Inferior parietal cortex (tissue), 1 donor: ENCODE results near the gene SOX30.
"Not testable (repeated sequence)": the region's sequence is repeated elsewhere in the genome, so short reads cannot be mapped to it uniquely, and the experiment has no call there.

Experiments
- DNase-seq: peaks from one replicate; pipeline ENCODE4 v3.0.0-alpha.2; 2016; ENCODE audit errors: extremely low spot score

The SOX30 gene

DNA sequence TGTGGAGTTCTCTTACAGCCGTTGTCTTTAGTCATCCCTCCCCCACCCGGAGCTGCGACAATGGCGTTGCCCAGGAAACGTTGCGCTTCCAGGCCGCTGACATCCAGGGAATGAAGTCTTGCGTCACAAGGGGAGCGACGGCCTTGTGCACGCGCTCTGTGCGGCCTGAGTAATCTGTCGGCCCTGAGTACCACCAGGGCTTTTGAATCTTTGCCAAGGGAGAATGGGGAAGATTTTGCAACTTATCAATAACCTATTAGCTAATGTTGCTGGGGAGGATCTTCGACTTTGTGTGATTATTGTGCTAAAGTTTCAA, at the start of gene SOX30:
TSS of gene SOX30 (minus strand) at position 62 of the 316 bp plus-strand sequence. CDS start 360 bp downstream, outside the sequence.
- no peak for DNase-seq

GRCh38 chr5:157698674-157699073, 46.4 kb upstream of the SOX30 start:
- not testable (repeated sequence) for DNase-seq

- DNase-seq: not testable (repeated sequence)
Measured at GRCh38 chr5:157696154-157696553, 43.9 kb upstream of the SOX30 start.

GRCh38 chr5:157693816-157694215, 41.6 kb upstream of the SOX30 start:
- not testable (repeated sequence) for DNase-seq

- DNase-seq: no peak
Measured at GRCh38 chr5:157690690-157691433, 38.6 kb upstream of the SOX30 start.

DNA sequence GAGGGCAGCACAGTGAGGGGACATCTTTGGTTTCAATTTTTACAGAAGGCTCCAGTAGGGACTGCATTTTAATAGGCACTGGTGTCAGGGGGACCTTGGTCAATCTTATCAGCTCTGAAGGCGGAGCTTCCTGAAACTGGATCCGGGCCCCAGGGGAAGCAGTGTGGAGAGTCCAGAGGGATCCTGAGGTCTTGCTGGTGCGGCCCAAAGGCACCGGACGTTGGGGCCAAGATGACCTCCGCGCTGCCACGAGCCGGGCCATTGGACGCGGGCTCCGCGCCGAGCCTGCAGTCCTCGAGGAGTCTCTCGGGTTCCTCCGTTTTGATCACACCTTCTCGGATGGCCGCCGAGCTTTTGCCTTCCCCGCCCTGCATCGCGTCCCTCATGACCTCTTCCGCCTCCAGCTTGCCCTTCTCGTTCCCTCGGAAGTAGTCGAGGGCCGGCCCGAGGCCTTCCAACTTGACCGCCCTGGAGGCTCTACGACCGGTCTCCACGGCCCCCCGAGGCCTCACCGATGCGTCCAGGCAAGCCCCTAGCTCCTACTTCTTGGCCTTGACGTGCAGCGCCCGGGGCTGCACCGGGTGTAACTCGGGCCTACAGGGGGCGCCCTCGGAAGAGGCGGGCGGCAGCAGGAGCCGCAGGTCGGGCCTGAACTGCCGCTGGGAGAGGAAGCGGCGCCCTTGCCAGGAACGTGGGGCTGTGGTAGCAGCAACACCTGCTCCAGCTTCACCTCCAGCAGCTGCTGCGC, 37.9 kb upstream of the SOX30 start:
- no peak for DNase-seq

DNA sequence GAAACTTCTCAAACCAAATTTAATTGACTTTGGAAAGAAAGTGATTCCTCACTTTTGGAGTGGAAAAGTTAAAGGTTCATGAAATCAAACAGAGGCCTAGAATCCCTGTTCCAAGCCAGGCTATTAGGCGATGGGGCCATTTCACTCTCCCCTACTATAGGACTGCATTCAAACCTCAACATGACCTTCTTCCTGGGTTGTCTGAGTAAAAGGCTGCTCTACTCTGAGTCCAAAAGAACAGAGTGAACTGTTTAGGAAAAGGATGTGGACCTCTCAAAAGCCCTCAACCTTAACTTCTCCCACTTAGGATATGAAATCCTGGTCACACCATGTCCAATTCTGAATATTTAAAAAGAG, 34.9 kb upstream of the SOX30 start:
- no peak for DNase-seq

DNA sequence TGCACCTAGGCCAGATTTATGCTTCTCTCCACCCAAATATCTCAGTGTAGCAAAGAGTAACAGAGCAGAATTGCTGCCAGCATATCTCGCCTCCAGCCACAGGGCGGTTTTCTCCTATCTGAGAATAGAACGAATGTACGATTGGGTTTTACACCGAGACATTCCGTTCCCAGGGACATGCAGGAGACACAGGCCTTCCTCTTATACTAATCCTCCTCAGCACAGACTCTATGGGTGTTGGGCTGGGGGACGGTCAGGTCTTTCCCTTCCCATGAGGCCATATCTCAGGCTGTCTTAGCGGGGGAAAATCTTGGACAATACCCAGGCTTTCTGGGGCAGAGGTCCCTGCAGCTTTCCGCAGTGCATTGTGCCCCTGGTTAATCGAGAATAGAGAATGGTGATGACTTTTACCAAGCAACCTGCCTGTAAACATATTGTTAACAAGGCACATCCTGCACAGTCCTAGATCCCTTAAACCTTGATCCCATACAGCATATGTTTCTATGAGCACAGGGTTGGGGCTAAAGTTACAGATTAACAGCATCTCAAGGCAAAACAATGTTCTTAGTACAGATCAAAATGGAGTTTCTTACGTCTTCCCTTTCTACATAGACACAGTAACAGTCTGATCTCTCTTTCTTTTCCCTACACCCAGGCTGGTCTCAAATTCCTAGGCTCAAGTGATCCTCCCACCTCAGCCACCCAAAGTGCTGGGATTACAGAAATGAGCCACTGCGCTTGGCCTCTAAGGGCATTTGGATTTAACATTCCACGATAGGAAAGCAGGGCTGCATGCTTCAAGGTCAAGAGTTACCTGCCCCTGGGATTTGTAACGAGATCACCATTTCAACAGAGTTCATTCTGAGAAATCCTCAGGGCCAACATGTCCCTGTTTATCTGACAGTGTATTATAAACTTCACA, 34.3 kb upstream of the SOX30 start:
- not testable (repeated sequence) for DNase-seq

DNA sequence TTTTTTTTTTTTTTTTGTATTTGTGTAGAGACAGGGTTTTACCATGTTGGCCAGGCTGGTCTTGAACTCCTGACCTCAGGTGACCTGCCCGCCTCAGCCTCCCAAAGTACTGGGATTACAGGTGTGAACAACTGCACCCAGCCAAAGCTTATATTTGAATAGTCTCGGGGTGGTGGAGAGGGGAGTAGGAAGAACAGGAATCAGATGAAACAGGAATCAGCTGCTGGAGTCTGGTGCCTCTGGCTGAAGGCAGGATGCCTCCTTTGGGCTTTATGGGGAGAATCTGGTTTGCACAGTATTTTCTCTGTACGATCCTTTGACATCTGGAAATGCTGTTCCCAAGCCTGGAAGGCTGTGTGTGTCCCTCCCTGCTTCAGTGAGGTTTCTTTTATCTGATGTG, 30.0 kb upstream of the SOX30 start:
- DNase-seq: no peak

DNA sequence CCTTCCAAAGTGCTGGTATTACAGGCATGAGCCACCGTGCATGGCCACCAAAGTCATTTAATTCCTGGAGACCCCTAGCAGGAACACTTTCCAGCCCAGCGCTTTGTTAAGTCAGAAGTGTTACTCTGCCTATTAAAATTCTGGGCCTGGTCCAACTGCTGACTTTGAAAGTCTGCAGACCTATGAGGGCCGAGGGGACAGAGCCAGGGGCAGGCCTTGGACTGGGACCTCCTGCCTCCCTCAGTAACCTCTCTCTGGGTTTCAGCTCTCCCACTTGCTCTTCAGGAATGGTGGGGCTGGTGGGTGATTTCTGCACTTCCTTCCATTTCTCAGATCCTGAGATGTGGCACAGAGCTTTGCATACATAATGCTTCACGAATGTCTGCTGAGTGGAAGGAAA, 28.8 kb upstream of the SOX30 start:
- no peak for DNase-seq

DNA sequence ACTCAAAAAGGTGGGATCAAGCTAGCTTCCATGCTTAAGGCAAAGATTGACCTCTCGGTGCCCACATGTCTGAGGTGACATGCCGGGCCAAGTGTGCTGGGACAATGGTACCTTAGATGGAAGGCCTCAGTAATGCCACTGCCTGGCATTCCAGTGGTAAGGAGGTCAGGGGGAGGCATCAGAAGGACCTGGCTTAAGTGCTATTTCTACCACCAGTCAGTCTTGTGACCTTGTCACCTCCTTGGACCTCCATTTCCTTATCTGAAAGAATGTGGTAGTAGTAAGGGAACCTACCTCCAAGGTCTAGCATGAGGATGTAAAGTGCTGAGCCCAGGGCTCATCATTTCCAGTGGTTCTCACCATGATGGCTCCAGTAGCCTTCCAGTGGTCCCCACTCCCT, 28.0 kb upstream of the SOX30 start:
- no peak for DNase-seq

DNA sequence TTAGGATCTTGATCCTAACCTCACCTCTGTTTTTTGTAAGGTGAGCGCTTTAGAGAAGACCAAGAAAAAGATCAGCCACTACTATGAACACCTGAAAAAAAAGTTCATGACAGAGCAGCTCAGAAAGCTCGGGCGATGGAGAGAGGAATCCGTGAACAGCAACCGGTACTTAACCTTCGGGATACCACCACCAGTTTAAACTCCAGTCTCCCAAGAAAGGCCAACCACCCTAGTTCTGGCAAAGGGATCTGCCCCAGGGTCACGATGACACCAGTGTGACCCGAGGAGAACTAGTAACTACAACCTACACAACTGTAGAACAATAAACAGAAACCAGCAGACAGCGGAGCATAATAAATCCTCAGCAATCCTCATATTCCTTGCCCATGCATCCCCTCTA, 27.6 kb upstream of the SOX30 start:
- DNase-seq: no peak

DNA sequence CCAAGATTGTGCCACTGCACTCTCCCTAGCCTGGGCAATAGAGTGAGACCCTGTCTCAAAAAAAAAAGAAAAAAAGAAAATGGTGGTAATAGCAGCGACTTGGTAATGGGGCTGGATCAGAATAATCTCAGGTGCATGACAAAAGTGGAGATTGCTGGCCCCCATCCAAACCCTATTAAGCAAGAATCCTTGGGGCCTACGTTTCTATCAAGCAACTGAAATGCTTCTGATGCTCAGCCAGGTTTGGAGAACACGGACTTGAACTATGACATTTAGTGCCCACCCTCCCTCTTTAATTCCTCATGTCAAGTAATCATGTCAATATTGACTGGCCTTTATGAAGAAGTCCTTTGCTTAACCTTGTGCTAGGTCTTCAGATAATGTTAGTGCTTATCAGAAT, 25.7 kb upstream of the SOX30 start:
- no peak for DNase-seq

- DNase-seq: not testable (repeated sequence)
Measured at GRCh38 chr5:157674351-157674750, 22.1 kb upstream of the SOX30 start.

GRCh38 chr5:157672976-157673375, 20.7 kb upstream of the SOX30 start:
- DNase-seq: no peak

DNA sequence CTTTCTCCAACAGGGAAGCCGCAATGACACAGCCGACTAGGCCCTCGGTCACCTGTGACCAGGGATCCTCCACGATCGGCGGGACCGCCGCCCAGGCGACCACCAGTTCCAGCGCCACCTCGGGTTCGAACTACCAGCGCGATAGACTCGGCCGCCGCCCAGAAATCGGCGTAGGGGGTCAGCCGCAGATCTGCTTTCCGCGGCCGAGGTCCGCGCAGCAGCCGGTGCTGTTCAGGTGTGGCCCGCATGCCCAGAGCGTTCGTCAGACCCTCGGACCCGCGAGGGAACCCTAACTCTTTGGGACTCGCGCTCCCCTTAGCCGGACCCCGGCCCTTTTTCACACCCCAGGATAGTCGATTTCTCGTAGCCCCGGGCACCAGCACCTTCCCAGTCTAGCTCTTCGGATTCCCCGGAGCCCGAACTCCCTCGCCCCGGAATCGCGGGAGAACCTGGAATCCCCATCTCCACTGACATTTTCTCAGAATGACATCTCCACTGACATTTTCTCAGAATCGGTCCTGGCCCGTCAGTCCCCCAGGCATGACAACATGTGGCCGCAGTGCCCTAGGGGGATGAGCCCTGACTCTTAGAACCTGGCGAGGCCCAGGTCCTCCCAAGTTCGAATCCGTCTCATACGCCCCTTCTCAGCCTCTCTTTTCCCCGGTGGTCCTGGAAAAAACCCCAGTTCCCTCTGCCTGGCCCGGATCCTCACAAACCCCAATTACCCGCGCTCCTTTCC, 19.5 kb upstream of the SOX30 start:
- DNase-seq: no peak

DNA sequence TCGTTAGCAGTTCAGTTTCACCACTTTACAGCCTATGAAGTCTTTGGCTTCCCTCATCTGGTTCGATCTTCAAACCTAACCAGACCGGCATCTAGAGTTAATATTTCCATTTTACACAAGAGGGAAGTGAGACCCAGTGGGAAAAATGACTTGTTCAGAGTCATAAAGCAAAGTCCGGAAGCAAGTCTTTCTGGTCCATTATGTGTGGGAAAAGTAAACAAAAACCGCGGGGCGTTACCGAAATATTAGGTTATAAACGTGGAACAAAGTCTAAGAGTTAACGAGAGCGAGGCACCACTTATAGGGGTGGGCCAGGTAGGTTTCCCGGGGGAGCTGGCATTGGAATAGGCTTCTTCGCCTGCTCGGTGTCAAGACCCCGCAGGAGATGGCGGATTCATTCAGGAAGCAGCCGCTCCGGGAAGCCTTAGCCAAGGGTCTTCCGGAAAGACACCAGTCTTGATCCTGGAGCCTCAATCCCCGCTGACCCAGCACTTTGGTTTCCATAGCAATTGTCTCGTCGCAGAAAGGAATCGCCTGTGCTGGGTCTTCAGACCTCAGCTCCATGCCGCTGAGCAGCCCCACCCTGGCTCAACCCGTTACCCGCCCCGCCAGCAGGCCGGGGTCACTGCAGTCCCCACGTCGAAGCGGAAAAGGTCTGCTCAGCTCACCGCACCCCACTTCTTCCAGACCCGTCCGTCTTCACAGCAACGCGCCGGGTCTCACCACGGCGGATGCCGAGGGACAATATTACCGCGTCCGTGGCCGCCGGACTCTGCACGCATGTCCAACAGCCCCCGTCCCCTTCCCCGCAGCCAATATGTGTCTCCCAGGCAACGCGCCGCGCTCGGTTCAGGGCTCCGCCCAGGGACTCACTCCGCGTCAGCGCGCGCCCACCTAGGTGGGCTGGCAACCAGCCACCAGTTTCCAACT, 18.7 kb upstream of the SOX30 start, which contains the start of gene C5orf52:
TSS of gene C5orf52 (plus strand) at position 872 of the 930 bp plus-strand sequence. CDS start 82 bp downstream, outside the sequence.
- no peak for DNase-seq

- no peak for DNase-seq
Measured at GRCh38 chr5:157669701-157670097, 17.5 kb upstream of the SOX30 start.

- DNase-seq: no peak
Measured at GRCh38 chr5:157668356-157668755, 16.1 kb upstream of the SOX30 start.

- DNase-seq: no peak
Measured at GRCh38 chr5:157665467-157666070, 13.3 kb upstream of the SOX30 start.
